A549 treated with CpdA at 1 μM for 4 hours (cell line): ENCODE measurements around the gene ZNF467. TPM values are rescaled to one million over a fixed set of nuclear protein-coding genes. Genes with fewer than 3 reads are reported as not detected.

Experiments
- total RNA-seq: library from RNA; stranded (reverse); fragments of 200-300 nt; extraction: Qiagen RNA extraction; gene quantifications from 5 replicates; pipeline ENCODE4 v1.2.3, GENCODE V29; 2022; ENCODE audit warnings: low read depth

Gene ZNF467, protein sequence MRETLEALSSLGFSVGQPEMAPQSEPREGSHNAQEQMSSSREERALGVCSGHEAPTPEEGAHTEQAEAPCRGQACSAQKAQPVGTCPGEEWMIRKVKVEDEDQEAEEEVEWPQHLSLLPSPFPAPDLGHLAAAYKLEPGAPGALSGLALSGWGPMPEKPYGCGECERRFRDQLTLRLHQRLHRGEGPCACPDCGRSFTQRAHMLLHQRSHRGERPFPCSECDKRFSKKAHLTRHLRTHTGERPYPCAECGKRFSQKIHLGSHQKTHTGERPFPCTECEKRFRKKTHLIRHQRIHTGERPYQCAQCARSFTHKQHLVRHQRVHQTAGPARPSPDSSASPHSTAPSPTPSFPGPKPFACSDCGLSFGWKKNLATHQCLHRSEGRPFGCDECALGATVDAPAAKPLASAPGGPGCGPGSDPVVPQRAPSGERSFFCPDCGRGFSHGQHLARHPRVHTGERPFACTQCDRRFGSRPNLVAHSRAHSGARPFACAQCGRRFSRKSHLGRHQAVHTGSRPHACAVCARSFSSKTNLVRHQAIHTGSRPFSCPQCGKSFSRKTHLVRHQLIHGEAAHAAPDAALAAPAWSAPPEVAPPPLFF
- total RNA-seq: 1.1 to 1.9 TPM (median 1.3 TPM) in 5 replicates

DNA sequence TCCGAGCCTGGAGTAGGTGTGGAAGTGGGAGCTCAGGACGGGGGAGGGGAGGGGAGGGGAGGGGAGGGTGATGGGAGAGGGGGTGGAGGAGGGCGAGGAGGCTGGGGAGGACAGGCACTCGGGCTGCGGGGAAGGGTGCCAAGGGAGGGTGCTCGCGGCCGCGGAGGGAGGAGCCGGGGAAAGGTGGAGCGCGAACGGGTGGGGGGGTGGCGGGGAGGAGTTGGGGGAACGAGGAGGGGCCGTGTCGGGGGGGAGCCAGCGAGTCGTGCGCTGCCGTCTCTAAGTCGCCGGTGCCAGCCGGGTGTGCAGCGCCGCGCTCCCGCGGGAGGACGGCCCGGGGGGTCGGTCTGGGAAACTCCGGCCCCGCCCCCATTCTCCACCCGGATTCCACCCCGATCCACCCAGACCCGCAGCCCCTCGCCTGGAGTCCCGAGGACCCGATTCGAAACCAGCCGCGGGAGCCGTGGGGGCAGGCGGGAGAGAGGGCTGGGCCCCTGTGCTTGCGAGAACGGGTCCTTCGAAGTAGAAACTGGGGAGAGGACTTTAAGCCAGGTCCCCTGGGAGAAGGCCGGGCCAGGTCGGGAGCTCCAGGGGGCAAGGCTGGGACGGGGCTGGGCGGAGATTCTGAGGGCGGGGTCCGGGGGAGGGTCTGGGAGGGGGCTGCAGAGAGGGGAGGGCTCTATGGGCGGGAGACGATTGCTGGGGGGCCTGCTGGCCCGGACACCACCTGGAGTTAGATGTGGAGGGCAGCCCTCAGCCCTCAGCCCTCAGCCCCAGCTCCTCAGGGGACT is at the start of gene ZNF467:
Gene ZNF467 (minus strand): TSS at position 143 of the 791 bp plus-strand sequence. CDS start 2,556 bp downstream, outside the sequence.

Other genes with a start within 250 kb of the ZNF467 start
- gene ZNF862, start 64.8 kb upstream of the ZNF467 start, total RNA-seq: 1.7 to 3.4 TPM (median 2.8 TPM) in 5 replicates
- 45.3 to 64.3 TPM (median 59.8 TPM) in 5 replicates for gene ATP6V0E2, start 100.4 kb upstream of the ZNF467 start, total RNA-seq